ENCODE data around the gene SOWAHB. TPM values are rescaled to one million over a fixed set of nuclear protein-coding genes. Genes with fewer than 3 reads are reported as not detected.

Gene SOWAHB
- total and polyA plus RNA-seq, 2 donors (not counting 1 experiment from before 2014, with no cell fraction given): not detected

GRCh38 chr4:76902233-76902890, 4.4 kb upstream of the SOWAHB start:
- Mint-ChIP-seq H3K4me1 (peaks cover 11% of the 10 kb centered on the region), H3K27me3 (peaks cover 27% of the 10 kb centered on the region), H3K9me3 (ENCODE audit: insufficient read depth) (no peaks in the 10 kb centered on the region), H3K4me3 (no peak overlapping the region), H3K27ac (no peak overlapping the region)
- TF ChIP-seq CTCF (IDR thresholded peaks at IDR 0.05): no peak
- TF ChIP-seq EZH2 (IDR thresholded peaks at IDR 0.05; ENCODE audit: borderline replicate concordance, insufficient read depth, low read depth, low read length, poor library complexity, severe bottlenecking): no peak
- no peak overlapping the region for H3K4me3 ChIP-seq (ENCODE audit: control extremely low read depth in 1 of 5, extremely low read depth in 1 of 5, insufficient read depth in 1 of 5, low read depth in 2 of 5, low read length in 4 of 5)
- no peak overlapping the region for H3K27ac ChIP-seq (ENCODE audit: low read length in 2 of 2)
- no peak overlapping the region for H3K9ac ChIP-seq (ENCODE audit: low read length)
- no peak overlapping the region for H2AFZ ChIP-seq (ENCODE audit: insufficient read depth, low read depth, low read length, poor library complexity, severe bottlenecking)
- ChIA-PET CTCF (no interaction called here), POLR2A (no interaction called here)
- H3K27me3 ChIP-seq (replicated peaks in 1 of 4; ENCODE audit: control extremely low read depth in 1 of 4, control insufficient read depth in 3 of 4, insufficient read depth in 4 of 4, low read length in 3 of 4): peaks cover 0 to 39% (median 30%) of the 10 kb centered on the region in 4 experiments
- H4K20me1 ChIP-seq (ENCODE audit: control insufficient read depth, insufficient read depth, low read length, poor library complexity, severe bottlenecking): no peaks in the 10 kb centered on the region
- intact Hi-C loops (cut with micrococcal nuclease): no loop called here
- no peaks in the 10 kb centered on the region for H3K9me3 ChIP-seq (ENCODE audit: control extremely low read depth in 1 of 3, control insufficient read depth in 2 of 3, insufficient read depth in 1 of 3, low read length in 2 of 3)
- H3K36me3 ChIP-seq (replicated peaks in 1 of 2; ENCODE audit: control extremely low read depth in 1 of 2, control insufficient read depth in 1 of 2, extremely low read depth in 1 of 2, insufficient read depth in 2 of 2, low read length in 1 of 2): no peaks in the 10 kb centered on the region
- ATAC-seq (ENCODE audit: low read depth) (no peak), DNase-seq (no peak)
- peaks cover 6 to 13% of the 10 kb centered on the region in 2 donors for H3K4me1 ChIP-seq (ENCODE audit: control insufficient read depth in 2 of 2, insufficient read depth in 2 of 2, low read length in 2 of 2)
- 52% methylated on average over 2 of the region's 3 CpGs for WGBS (ENCODE audit: insufficient coverage)
- H3K79me2 ChIP-seq (ENCODE audit: control insufficient read depth, insufficient read depth, low read length): no peaks in the 10 kb centered on the region
- H3K4me2 ChIP-seq (replicated peaks; ENCODE audit: low read depth, low read length, poor library complexity, severe bottlenecking): no peak overlapping the region

GRCh38 chr4:76898949-76899645, 1.2 kb upstream of the SOWAHB start:
- H3K27me3 Mint-ChIP-seq: peaks cover 34% of the 10 kb centered on the region

More at GRCh38 chr4:76898949-76899645, 1.2 kb upstream of the SOWAHB start:
- Histone ChIP-seq H4K20me1 (ENCODE audit: control insufficient read depth, insufficient read depth, low read length, poor library complexity, severe bottlenecking) (no peaks in the 10 kb centered on the region), H3K4me1 (ENCODE audit: control insufficient read depth in 2 of 2, insufficient read depth in 2 of 2, low read length in 2 of 2) (peaks cover 11 to 18% of the 10 kb centered on the region in 2 donors), H3K79me2 (ENCODE audit: control insufficient read depth, insufficient read depth, low read length) (no peaks in the 10 kb centered on the region), H3K9ac (ENCODE audit: low read length) (no peak overlapping the region), H3K9me3 (ENCODE audit: control extremely low read depth in 1 of 3, control insufficient read depth in 2 of 3, insufficient read depth in 1 of 3, low read length in 2 of 3) (peaks cover 0 to 9% (median 0%) of the 10 kb centered on the region in 3 donors), H3K27ac (ENCODE audit: low read length in 2 of 2) (no peak overlapping the region), H3K36me3 (replicated peaks in 1 of 2; ENCODE audit: control extremely low read depth in 1 of 2, control insufficient read depth in 1 of 2, extremely low read depth in 1 of 2, insufficient read depth in 2 of 2, low read length in 1 of 2) (no peaks in the 10 kb centered on the region), H3K4me2 (replicated peaks; ENCODE audit: low read depth, low read length, poor library complexity, severe bottlenecking) (no peak overlapping the region), H3K27me3 (replicated peaks in 1 of 4; ENCODE audit: control extremely low read depth in 1 of 4, control insufficient read depth in 3 of 4, insufficient read depth in 4 of 4, low read length in 3 of 4) (peaks cover 0 to 59% (median 37%) of the 10 kb centered on the region in 4 experiments), H2AFZ (ENCODE audit: insufficient read depth, low read depth, low read length, poor library complexity, severe bottlenecking) (no peak overlapping the region), H3K4me3 (ENCODE audit: control extremely low read depth in 1 of 5, extremely low read depth in 1 of 5, insufficient read depth in 1 of 5, low read depth in 2 of 5, low read length in 4 of 5) (no peak overlapping the region)
- 86% methylated on average over 3 of the region's 4 CpGs for WGBS (ENCODE audit: insufficient coverage)
- intact Hi-C loops (cut with micrococcal nuclease): no loop called here
- ChIA-PET CTCF (interaction anchor here (0.7 kb wide), 1 partner anchor 199 kb away, joined by 5 read pairs; no protein-coding TSS in a partner anchor), POLR2A (no interaction called here)
- H3K4me1 Mint-ChIP-seq: peaks cover 13% of the 10 kb centered on the region
- DNase-seq: no peak
- TF ChIP-seq EZH2 (IDR thresholded peaks at IDR 0.05; ENCODE audit: borderline replicate concordance, insufficient read depth, low read depth, low read length, poor library complexity, severe bottlenecking) (no peak), CTCF (IDR thresholded peaks at IDR 0.05) (no peak)
- ATAC-seq (ENCODE audit: low read depth): no peak
- no peaks in the 10 kb centered on the region for H3K9me3 Mint-ChIP-seq (ENCODE audit: insufficient read depth)
- H3K4me3 Mint-ChIP-seq: peak overlapping the region; percentile 66
- H3K27ac Mint-ChIP-seq: no peak overlapping the region

Data from B cell (primary cell).